ENCODE data around the gene ACP2.
A peak's percentile ranks its signal among the peaks of the same experiment; 100 is the strongest.
"Not testable (repeated sequence)": the region's sequence is repeated elsewhere in the genome, so short reads cannot be mapped to it uniquely, and the experiment has no call there.

The ACP2 gene

DNA sequence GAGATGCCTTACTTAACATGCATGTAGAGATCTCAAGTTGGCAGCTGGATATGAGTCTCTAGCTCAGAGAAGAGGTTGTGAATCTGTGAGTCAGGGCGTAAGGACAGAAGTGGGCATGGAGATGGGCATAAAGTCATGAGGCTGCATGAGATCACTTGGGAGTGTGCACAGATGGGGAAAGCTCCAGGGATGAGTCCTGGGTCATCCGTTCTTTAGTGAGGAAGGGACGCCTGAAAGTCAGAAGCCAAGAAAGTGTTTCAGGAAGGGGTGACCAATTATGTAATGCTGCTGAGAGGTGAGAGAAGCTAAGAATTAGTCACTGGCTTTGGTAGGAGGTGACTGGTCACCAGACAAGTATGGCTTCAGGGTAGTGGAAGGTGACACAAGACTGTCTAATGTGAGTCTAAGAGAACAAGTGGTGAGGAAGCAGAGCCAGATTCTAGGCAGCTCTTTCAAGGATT is 6.7 kb downstream of the ACP2 start:
- DNase-seq = no peak

DNA sequence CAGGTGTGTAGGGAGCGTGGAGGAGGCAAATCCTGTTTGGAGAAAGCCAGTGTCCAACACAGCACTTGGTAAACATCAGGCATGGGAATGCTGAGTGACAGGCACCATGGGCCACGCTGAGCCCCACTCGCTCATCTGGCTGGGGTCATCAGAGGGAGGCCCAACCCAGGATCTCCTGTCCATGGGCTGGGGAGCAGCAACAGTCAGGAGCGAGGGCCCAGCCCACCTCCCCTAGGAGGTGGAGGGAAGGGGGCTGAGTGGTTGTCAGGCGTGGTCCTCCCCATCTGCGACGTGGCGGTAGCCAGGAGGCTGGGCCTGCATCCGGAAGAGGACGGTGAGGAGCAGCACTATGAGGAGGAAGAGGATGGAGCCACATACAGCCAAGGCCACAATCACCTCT is 8.8 kb downstream of the ACP2 start:
- no peak for DNase-seq

DNA sequence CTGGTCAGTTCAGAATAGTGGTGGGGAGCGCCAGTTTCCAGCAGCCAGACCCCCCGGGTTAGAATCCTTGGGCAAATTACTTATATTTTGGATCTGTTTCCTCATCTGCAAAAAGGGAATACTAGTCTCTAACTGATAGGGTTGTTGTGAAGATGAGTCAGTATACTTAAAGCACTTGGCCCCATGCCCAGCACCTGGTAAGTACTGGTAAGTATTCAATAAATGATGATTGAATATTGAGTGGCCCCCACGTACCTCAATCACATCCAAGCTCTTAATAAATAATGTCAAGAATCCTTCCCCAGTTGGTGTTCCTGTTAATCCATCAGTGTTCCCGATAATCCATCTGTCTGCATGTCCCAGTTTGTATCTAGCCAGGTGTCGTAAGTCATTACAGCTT is 12.1 kb downstream of the ACP2 start:
- no peak for DNase-seq

DNA sequence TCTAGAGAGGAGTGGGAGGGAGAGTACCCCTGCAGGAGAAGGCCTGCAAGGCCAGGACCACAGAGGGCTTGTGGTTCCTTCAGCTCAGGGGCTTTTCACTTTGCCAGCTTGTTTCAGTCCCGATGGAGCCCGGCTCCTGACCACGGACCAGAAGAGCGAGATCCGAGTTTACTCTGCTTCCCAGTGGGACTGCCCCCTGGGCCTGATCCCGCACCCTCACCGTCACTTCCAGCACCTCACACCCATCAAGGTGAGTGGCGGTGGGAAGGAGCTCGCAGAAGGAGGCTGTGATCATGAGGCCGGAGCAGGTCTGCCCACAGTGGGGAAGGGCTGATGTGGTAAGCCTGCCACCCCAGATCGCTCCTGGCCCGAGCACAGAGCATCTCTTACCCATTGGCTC is 13.5 kb downstream of the ACP2 start:
- DNase-seq = no peak

DNA sequence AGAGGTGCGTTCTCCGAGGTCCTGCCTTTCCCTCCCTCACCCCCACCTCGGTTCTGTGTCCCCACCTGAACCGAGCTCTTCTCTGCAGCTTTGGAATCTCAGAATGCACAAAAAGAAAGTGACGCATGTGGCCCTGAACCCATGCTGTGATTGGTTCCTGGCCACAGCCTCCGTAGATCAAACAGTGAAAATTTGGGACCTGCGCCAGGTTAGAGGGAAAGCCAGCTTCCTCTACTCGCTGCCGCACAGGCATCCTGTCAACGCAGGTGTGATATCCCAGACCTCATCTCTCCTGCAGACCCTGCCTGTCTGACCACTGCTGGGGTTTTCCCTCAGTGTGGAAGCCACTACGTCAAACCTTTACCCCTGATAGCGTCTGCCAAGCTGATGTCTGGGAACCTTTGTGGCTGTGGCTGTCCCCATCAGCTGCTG is 13.9 kb downstream of the ACP2 start:
- DNase-seq = no peak

DNA sequence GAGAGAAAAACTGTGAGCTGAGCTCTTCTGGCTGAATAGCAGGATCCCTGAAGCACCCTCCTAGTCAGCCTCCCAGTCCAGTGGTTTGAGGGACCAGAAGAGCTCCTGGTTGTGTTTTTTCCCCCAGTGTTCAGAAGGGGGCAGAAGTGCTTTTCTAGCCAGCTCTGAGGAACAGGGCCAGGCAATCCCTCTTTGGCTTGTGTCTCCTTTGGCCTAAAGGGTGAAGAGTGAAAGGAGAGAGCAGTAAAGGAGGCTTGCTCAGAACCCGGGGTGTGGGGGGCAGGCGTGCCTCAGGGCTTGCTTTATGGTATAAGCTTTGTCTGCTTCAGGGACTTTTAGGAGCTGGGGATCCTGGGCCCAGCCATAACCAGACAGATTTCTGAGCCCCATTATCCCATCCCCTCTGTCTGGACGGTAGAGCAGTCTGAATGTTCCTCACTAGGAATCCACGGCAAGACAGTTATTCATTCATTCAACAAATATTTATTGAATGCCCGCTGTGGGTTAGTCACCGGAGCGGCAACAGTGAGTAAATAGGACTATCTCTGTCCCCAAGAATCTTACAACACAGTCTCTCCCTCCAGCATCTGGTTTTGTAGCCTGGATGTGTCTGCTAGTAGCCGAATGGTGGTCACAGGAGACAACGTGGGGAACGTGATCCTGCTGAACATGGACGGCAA is 14.5 kb downstream of the ACP2 start:
- DNase-seq = no peak

DNA sequence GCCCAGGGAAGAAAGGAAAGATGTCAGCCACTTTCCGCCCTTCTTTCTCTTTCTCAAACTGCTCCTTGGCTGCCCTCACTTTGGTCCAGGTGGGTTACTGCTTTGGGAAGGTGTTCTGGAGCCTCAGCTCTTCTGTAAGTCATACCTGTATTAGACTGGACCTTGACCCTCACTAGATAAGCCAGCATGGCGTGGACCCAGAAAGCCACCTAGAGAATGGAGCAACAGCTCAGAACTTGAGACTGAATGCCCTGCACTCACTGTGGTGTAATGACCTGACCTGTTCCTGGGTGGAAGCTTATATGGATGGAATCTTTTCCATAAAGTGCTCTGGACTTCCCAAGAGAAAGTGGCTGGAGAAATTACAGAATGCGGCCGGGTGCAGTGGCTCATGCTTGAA is 15.6 kb downstream of the ACP2 start:
- no peak for DNase-seq

DNA sequence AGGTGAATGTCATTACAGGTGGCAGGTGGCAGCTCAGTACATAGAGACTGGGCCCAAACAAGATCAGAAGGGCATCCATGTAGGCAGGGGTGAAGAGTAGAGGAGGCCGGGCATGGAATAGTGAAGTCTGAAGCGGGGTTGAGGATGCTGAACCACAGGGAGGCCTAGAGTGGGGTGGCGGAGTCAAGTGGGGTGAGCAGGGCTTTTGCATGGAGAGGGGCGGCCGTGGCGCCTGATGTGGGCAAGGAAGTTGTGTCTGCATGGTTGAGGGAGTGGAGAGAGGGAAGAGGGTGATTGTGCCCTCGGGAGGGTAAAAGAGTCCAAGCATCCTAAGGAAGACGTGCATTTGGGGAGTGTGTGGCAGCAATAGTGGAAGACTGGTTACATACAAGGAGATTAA is 19.5 kb downstream of the ACP2 start:
- DNase-seq = no peak

DNA sequence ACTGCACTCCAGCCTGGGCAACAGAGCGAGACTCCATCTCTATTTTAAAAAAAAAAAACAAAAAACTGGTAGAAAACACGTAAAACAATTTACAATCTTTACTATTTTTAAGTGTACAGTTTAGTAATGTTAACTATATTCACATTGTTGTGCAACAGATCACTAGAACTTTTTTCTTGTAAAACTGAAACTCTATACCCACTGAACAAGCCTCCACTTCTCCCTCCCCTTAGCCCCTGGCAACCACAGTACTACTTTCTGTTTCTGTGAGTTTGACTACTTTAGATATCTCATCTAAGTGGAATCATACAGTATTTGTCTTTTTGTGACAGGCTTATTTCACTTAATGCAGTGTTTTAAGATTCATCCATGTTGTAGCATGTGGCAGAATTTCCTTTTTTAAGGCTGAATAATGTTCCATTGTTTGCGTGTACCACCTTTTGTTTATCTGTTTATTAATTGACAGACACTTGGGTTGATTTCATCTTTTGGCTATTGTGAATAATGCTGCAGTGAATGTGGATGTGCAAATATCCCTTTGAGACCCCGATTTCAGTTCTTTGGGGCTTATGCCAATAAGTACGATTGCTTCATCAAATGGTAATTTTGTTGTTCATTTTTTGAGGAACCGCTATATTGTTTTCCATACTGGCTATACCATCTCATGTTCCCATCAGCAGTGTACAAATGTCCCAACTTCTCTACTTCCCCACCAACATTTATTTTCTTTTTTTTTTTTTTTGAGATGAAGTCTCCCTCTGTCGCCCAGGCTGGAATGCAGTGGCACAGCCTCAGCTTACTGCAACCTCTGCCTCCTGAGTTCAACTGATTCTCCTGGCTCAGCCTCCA is 22.8 kb downstream of the ACP2 start:
- DNase-seq = no peak

DNA sequence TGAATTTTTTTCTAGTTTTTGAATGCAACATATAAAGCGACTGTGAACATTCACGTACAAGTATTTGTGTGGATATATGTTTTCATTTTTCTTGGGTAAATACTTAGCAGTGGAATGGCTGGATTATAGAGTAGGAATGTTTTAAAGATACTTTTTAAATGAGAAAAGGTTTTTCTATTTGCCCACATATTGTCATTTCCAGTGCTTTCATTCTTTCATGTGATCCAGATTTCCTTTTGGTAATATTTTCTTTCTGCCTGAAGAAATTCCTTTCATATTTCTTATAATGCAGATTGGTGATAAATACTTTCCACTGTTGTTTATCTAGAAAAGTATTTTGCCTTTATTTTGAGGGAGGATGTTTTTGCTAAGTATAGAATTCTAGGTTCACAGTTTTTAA is 25.9 kb downstream of the ACP2 start:
- no peak for DNase-seq

DNA sequence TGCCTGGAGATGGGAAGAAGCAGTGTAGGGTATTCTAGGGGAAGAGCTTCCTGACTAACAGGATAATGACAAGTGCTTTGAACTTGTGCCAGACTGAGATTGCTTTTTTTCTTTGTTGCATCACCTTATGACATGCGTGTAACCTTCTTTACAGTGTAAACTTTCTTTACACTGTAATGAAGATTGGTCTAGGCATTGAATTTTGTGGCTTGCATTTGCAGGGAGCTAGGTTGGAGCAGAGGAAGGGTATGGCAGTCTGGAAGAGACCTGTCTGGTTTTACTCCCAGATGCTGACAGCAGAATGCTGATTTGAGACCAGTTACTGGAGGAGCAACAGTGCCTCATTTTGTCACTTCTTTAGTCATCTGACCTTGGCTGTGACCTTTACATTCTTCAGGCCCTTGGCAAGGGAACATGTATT is 28.2 kb downstream of the ACP2 start:
- DNase-seq = no peak

DNA sequence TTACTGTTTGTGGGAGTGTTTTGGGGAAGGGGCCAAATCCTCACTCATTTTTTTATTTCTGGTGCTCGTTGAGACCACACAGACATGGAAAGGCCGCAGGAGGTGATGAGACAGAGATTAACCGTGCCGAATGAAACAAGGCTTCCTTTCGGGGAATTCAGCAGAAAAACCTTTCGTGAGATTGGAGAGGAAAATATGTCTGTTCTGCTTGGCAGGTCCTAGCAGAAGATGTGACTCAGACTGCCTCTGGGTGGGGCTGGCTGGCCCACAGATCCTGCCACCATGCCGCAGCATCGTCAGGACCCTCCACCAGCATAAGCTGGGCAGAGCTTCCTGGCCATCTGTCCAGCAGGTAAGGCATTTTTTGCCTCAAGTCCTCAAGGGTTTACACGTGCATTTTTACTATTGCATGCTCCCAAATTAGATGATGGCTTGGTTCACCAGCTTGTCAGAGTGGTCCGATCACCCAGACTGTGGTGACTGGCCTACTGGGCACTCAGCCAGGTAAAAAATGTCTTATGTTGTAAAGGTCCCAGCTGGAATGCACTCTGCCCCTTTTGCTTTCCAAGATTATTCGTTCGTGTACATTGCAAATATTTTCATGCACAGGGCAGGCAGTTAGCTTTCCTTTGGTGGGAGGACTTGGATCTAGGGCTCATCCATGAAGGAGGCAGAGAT is 32.4 kb downstream of the ACP2 start:
- DNase-seq = peak; percentile 42

DNA sequence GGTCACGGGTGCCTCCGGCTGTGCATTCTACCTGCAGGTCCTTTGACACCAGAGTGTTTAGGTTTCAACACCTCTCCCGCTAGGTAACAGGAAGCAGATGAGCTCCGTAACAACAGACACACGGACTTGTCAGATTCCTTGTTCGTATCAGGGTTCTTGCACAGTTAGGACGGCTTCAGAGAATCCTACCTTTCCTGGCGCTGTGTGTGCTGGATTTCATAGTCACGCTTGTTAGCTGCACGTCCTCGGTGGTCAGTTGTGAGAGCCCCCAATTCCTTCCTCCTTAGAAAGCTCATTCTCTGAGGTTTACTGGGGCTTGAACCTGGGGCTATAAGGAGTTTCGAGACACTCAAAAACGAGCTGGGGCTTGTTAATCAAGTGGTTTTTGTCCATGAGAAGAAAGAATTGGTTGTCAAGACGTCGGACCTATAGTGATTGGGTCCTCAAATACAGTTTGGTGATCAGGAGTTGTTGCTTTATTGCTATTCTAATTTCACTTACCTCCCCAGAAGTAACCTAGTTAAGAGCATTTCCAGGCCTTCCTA is 33.2 kb downstream of the ACP2 start:
- DNase-seq = no peak

DNA sequence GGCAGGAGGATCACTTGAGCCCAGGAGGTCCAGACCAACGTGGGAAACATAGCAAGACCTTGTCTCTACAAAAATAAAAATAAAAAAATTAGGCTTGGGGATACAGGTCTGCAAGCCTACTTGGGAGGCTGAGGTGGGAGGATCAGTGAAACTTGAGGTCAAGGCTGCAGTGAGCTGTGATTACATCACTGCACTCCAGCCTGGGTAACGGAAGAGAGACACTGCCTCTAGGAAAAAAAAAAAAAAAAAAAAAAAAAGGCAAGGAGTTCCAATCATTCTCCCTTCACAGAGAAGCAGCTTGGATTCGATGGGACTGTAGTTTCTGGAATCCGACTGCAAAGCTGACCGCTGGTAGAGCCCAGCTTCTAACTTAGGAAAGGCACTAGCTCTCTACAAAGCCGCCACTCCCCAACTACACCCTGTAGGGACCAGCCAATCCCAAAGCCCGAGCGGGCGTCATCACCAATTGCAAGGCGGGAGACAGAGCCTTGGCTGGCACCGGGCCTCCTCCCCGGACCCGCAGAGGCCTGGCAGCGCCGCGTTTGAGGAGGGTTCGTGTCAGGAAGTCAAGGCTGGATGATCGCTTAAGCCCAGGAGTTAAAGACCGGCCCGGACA is 34.6 kb downstream of the ACP2 start:
- no peak for DNase-seq

DNA sequence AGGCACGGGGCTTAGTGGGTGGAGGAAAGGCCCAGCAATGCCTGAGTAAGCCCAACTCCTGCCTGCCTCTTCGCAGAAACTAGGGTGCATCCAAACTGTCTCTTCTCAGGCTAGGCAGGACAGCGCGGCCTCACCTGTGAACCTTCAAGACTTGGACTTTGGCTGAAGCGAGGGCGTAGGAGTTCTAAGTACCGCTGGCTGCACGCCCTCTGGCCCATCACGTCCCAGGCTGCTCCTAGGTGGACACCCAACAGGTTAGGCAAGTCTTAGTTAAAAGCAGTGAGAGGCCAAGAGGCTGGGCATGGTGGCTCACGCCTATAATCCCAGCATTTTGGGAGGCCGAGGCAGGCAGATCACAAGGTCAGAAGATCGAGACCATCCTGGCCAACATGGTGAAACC is 35.7 kb downstream of the ACP2 start:
- DNase-seq = no peak

DNA sequence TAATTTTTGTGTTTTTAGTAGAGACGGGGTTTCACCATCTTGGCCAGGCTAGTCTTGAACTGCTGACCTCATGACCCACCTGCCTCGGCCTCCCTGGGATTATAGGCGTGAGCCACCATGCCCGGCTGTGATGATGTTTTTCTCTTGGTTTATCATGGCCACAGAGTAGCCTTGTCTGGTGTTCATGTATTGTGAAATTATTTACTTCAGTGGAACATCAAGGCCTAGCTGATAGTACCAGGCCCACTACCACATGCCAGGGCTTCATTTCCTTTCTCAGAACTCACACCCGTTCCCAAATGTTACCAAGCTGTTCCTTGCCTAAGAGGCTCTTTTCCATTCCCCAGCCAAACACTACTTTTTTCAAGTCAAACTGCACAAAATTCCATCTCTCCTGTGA is 40.0 kb downstream of the ACP2 start:
- no peak for DNase-seq

DNA sequence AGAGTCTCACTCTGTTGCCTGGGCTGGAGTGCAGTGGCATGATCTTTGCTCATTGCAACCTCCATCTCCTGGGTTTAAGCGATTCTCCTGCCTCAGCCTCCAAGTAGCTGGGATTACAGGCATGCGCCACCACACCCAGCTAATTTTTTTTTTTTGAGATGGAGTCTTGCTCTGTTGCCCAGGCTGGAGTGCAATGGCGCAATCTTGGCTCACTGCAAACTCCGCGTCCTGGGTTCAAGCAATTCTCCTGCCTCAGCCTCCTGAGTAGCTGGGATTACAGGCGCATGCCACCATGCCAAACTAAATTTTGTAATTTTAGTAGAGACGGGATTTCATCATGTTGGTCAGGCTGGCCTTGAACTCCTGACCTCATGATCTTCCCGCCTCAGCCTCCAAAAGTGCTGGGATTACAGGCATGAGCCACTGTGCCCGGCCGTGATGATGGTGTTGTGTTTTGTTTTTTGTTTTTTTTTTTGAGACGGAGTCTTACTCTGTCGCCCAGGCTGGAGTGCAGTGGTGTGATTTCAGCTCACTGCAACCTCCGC is 40.5 kb downstream of the ACP2 start:
- DNase-seq = not testable (repeated sequence)

DNA sequence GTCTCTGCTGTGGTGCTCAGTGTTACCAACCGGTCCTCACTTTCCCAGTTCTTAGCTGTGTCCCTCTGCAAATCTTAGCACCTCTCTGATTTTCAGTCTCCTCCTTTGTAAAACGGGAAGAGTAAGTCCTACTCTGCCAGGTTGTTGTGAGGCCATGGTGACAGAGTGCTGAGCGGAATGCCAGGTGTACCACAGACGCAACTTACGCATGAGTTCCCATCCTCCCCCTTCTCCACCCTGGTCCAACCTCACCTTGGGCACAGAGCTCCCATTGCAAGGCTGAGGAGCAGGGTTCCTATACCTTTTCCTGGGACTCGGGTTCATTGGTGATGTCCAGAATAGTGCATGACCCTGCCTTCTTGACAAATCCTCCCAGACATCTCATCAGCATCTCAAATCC is 41.2 kb downstream of the ACP2 start:
- no peak for DNase-seq

DNA sequence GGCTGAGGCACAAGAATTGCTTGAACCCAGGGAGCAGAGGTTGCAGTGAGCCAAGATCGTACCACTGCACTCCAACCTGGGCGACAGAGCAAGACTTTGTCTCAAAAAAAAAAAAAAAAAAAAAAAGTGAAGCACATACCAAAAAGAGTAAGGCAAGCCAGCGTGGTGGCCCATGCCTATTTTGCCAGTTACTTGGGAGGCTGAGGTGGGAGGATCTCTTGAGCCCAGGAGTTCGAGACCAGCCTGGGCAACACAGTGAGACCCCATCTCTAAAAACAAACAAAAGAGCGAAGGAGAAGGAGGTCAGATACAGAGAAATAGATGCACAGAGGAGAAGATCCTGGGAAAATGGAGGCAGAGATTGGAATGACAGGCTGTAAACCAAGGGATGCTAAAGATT is 42.0 kb downstream of the ACP2 start:
- not testable (repeated sequence) for DNase-seq

DNA sequence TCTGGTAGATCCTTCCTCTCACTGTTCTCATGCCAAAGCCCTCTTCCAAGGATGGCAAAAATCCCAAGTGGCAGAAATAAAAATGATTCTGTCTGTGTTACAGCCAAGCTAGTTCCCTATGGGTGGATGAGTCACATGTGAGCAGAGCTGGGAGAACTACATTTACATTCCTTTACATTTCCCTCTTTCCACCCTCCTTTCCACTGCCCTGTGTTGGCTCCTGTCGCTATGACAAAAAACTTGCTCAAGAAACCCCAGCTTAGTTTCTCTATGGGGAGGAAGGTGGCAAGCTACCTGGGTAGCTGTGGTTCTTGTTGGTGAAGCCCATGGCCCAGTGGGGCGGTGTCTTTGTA is 44.0 kb downstream of the ACP2 start:
- DNase-seq = no peak

DNA sequence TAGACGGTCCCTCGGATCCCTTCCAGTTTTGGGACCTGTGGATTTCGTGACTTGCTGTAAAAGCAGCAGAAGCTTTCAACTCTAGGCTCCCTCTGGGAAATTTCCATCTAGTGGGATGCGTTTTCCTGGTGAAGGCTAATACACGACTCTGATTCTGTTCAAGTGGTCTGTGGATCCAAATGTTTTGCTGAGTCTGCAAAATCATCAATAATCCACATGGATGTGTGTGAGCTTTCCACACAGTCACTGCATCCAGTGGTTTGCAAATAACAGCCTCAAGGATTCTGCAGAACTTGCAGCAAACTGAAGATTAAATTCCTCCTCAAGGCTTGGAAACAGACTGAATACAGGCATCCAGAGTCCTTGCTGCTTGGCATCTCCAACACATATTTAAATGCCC is 46.0 kb downstream of the ACP2 start:
- DNase-seq = no peak

DNA sequence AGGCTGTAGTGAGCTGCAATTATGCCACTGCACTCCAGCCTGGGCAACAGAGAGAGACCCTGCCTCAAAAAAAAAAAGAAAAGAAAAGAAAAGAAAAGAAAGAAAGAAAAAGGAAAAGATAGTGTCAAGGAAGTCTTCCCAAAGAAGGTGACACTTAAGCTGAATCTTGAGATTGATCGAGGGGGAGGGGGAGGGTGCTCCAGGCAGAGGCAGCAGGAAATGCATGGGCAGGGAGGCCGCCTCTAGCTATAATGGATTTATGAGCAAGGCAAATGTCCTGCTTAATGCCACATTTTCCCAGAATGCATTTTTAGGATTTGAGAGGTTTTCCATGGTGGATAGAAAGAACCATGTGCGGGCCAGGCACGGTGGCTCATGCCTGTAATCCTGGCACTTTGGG is 47.6 kb downstream of the ACP2 start:
- DNase-seq = no peak

DNA sequence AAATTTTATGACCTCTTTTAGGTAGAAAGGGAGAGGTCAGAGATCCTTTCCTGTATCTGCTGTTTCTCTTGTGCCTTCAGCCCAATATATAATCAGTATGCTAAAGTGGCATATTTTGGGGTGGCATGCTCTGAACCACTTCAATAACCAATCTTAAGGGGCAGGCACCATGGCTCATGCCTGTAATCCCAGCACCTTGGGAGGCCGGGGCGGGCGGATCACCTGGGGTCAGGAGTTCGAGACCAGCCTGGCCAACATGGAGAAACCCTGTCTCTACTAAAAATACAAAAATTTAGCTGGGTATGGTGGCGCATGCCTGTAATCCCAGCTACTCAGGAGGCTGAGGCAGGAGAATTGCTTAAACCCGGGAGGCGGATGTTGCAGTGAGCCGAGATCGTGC is 50.5 kb downstream of the ACP2 start:
- not testable (repeated sequence) for DNase-seq

All from retina (tissue), 1 donor.